HepG2 (cell line): ENCODE measurements around the gene DHX32. TPM values are rescaled to one million over a fixed set of nuclear protein-coding genes. Genes with fewer than 3 reads are reported as not detected.
A peak's percentile ranks its signal among the peaks of the same experiment; 100 is the strongest.

ENCODE experiments used
- ERF ChIP-seq: IDR thresholded peaks from 2 replicates; pipeline ENCODE4 v1.6.1; 2018; ENCODE audit warnings: missing biosample characterization, missing genetic modification reagents
- FOXA1 ChIP-seq, 2 experiments: fragments of 450-650 bp in 1 of 2; sonication (generic) in 1 of 2; formaldehyde crosslinking in 1 of 2; IDR thresholded peaks; 2 replicates each; pipeline versions ENCODE4 v1.4.0 to v1.6.1; 2016 to 2020; ENCODE audit warnings: missing genetic modification reagents in 1 of 2
- FOXK1 ChIP-seq: sonication (generic); formaldehyde crosslinking; IDR thresholded peaks from 2 replicates; pipeline ENCODE4 v1.4.0; 2020; ENCODE audit warnings: low read depth, missing genetic modification reagents, borderline replicate concordance
- GATAD2A ChIP-seq: IDR thresholded peaks from 2 replicates; pipeline ENCODE4 v1.6.1; 2016
- HDAC2 ChIP-seq: sonication (generic); formaldehyde crosslinking; IDR thresholded peaks from 2 replicates; pipeline ENCODE4 v1.4.0; 2020; ENCODE audit warnings: missing genetic modification reagents
- IRX3 ChIP-seq: sonication (generic); formaldehyde crosslinking; IDR thresholded peaks from 2 replicates; pipeline ENCODE4 v1.8.1; 2023; ENCODE audit warnings: mild to moderate bottlenecking, low read depth, missing genetic modification reagents, borderline replicate concordance
- NFATC3 ChIP-seq: sonication (generic); formaldehyde crosslinking; IDR thresholded peaks from 2 replicates; pipeline ENCODE4 v1.5.1; 2020; ENCODE audit warnings: mild to moderate bottlenecking, missing genetic modification reagents
- NFIC ChIP-seq: IDR thresholded peaks from 2 replicates; pipeline ENCODE4 v1.6.1; 2012; ENCODE audit warnings: mild to moderate bottlenecking, low read length, inconsistent platforms
- POLR2A ChIP-seq, 2 experiments: IDR thresholded peaks; 2 replicates each; pipeline ENCODE4 v1.6.1; 2011; ENCODE audit warnings: low read depth in 2 of 2, low read length in 2 of 2, mild to moderate bottlenecking in 1 of 2, moderate library complexity in 1 of 2; ENCODE audit not compliant: insufficient read depth in 1 of 2
- POLR2G ChIP-seq: fragments of 200-400 bp; formaldehyde crosslinking; IDR thresholded peaks from 2 replicates; pipeline ENCODE4 v1.6.1; 2018; ENCODE audit warnings: mild to moderate bottlenecking, low read depth, low read length, moderate library complexity
- SIX1 ChIP-seq: sonication (generic); formaldehyde crosslinking; IDR thresholded peaks from 2 replicates; pipeline ENCODE4 v1.4.0; 2020; ENCODE audit warnings: missing genetic modification reagents, borderline replicate concordance
- TRIM24 ChIP-seq: sonication (generic); formaldehyde crosslinking; IDR thresholded peaks from 2 replicates; pipeline ENCODE4 v1.8.0; 2022; ENCODE audit warnings: mild to moderate bottlenecking, missing genetic modification reagents
- ZFAT ChIP-seq: sonication (generic); formaldehyde crosslinking; conservative IDR thresholded peaks from 2 replicates; pipeline ENCODE4 v1.8.1; 2023; ENCODE audit warnings: missing genetic modification reagents, inconsistent platforms
- ZFP62 ChIP-seq: sonication (generic); formaldehyde crosslinking; IDR thresholded peaks from 2 replicates; pipeline ENCODE4 v1.4.0; 2020; ENCODE audit warnings: missing genetic modification reagents
- ZMYM4 ChIP-seq: sonication (generic); formaldehyde crosslinking; IDR thresholded peaks from 2 replicates; pipeline ENCODE4 v1.8.1; 2023; ENCODE audit warnings: mild to moderate bottlenecking, missing genetic modification reagents
- ZNF367 ChIP-seq: sonication (generic); formaldehyde crosslinking; IDR thresholded peaks from 2 replicates; pipeline ENCODE4 v1.4.0; 2020; ENCODE audit warnings: missing genetic modification reagents, borderline replicate concordance
- ZNF557 ChIP-seq: sonication (generic); formaldehyde crosslinking; IDR thresholded peaks from 2 replicates; pipeline ENCODE4 v1.4.0; 2020; ENCODE audit warnings: missing genetic modification reagents
- ZNF567 ChIP-seq: sonication (generic); formaldehyde crosslinking; IDR thresholded peaks from 2 replicates; pipeline ENCODE4 v1.8.1; 2023; ENCODE audit warnings: mild to moderate bottlenecking, missing genetic modification reagents, borderline replicate concordance
- ZNF576 ChIP-seq: sonication (generic); formaldehyde crosslinking; IDR thresholded peaks from 2 replicates; pipeline ENCODE4 v1.4.0; 2020; ENCODE audit warnings: mild to moderate bottlenecking, missing genetic modification reagents
- ZNF629 ChIP-seq: sonication (generic); formaldehyde crosslinking; conservative IDR thresholded peaks from 2 replicates; pipeline ENCODE4 v1.5.0; 2020; ENCODE audit warnings: missing genetic modification reagents
- ZSCAN29 ChIP-seq: sonication (generic); formaldehyde crosslinking; conservative IDR thresholded peaks from 2 replicates; pipeline ENCODE4 v1.4.0; 2020; ENCODE audit warnings: mild to moderate bottlenecking, missing genetic modification reagents
- polyA plus RNA-seq, 8 experiments: library from polyadenylated mRNA; depleted of rRNA in 3 of 8; stranded (reverse) in 7 of 8; unstranded in 1 of 8; fragments of >200 nt; fragmentation: Illumina TruSeq in 4 of 8; extraction: Trizol in 4 of 8; gene quantifications; 2 replicates each; pipeline versions ENCODE4 v1.2.1 to v1.2.3, GENCODE V29; 2011 to 2016; ENCODE audit warnings: low read depth in 4 of 8, missing spikeins in 1 of 8, mixed read lengths in 1 of 8; ENCODE audit not compliant: insufficient read depth in 1 of 8
- total RNA-seq, 5 experiments: library from RNA; depleted of rRNA; stranded (reverse); fragments of >200 nt; fragmentation: Illumina TruSeq; extraction: Trizol; gene quantifications; 2 replicates each; pipeline ENCODE4 v1.2.3, GENCODE V29; 2016; ENCODE audit warnings: low read depth in 1 of 5
- TF ChIP-seq, protein P1 (sequence below): sonication (generic); formaldehyde crosslinking; IDR thresholded peaks from 2 replicates; pipeline ENCODE4 v1.4.0; 2020; ENCODE audit warnings: low read depth, mild to moderate bottlenecking, missing genetic modification reagents
- TF ChIP-seq, protein P2 (sequence below): sonication (generic); formaldehyde crosslinking; IDR thresholded peaks from 2 replicates; pipeline ENCODE4 v1.8.1; 2023; ENCODE audit warnings: mild to moderate bottlenecking, missing genetic modification reagents
- TF ChIP-seq, protein P3 (sequence below): sonication (generic); formaldehyde crosslinking; IDR thresholded peaks from 2 replicates; pipeline ENCODE4 v1.4.0; 2020; ENCODE audit warnings: missing genetic modification reagents
- TF ChIP-seq, protein P4 (sequence below): sonication (generic); formaldehyde crosslinking; IDR thresholded peaks from 2 replicates; pipeline ENCODE4 v1.4.0; 2020; ENCODE audit warnings: missing genetic modification reagents, low read depth, mild to moderate bottlenecking, borderline replicate concordance

DHX32 gene
- total and polyA plus RNA-seq, 2 of the 13 experiments (the other 11 are each of a cell fraction or from before 2014, with no cell fraction given) = 15.5 to 16.5 TPM

DNA sequence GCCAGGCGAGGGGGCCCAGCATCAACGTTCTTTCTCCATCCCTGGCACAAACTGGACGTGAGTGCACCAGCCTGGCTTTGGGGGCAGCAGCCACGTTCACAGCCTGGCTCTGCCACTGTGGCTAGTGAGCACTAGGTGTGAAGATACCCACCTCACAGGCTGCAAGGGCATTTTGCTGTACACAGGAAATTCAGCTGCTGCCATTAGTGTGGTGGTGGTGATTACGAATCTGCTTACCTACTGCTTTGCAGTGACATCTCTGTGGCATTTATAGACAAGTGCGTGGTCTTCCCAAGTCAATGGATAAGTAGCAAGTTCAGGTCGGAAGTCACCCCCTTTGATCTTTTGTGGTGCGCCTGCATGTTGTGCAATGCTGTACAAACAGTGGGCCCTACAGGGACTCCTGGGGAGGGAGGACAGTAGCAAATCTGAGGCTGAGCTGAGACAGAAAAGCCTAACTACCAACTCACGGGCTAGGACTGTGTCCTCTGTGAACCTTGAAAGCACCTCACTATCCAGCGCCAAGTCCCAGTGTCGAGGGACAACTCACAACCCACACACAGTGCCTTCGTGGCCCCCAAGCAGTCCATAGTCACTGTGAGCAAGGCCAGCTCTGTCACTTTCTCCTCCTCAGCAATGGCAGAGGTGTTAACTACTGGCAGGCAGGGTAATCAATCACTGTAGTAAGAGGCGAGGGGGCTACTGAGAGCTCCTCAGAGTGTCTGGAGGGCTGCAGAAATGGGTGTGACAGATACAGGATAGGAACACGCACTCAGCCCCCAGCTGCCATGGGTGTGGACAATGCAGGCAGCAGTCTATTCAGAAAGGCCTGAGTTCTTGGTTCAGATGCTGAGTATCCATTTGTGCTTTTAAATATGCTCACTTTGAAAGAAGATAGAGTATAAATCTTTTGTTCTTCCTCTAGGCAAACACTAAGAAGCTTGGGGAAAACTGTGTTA lies 88.5 kb downstream of the DHX32 start (continued):
- TF ChIP-seq ZNF629 (CRISPR knock-in tag) (no peak; the same call in 1 of the 2 replicates), ZNF367 (CRISPR knock-in tag) (no peak), ZNF567 (peak; percentile 91; the same call in 1 of the 2 replicates), IRX3 (CRISPR knock-in tag) (0 out of 2 replicates have a peak, but pooled peaks have one; percentile 65), NFIC (peak; percentile 52; the same call in 1 of the 2 replicates), POLR2A (IDR thresholded peaks at IDR 0.05; ENCODE audit: insufficient read depth in 1 of 2, low read depth in 2 of 2, low read length in 2 of 2) (no peak), FOXK1 (CRISPR knock-in tag) (peak; percentile 88; the same call in 1 of the 2 replicates), ZFP62 (CRISPR knock-in tag) (no peak), TRIM24 (CRISPR knock-in tag) (peak; percentile 85), ZFAT (CRISPR knock-in tag) (peak; percentile 99), ERF (CRISPR knock-in tag) (peak; percentile 95), ZMYM4 (CRISPR knock-in tag) (peak; percentile 96), NFATC3 (no peak), HDAC2 (CRISPR knock-in tag) (peak; percentile 97), POLR2G (no peak), ZNF557 (peak; percentile 75; the same call in 1 of the 2 replicates), ZNF576 (no peak), SIX1 (CRISPR knock-in tag) (peak; percentile 72), GATAD2A (CRISPR knock-in tag) (peak; percentile 98), ZSCAN29 (CRISPR knock-in tag) (peak; percentile 68; the same call in 1 of the 2 replicates), FOXA1 (IDR thresholded peaks at IDR 0.05) (no peak), FOXA1 (CRISPR knock-in tag; IDR thresholded peaks at IDR 0.05) (peak; percentile 98)
- TF ChIP-seq, protein P1, sequence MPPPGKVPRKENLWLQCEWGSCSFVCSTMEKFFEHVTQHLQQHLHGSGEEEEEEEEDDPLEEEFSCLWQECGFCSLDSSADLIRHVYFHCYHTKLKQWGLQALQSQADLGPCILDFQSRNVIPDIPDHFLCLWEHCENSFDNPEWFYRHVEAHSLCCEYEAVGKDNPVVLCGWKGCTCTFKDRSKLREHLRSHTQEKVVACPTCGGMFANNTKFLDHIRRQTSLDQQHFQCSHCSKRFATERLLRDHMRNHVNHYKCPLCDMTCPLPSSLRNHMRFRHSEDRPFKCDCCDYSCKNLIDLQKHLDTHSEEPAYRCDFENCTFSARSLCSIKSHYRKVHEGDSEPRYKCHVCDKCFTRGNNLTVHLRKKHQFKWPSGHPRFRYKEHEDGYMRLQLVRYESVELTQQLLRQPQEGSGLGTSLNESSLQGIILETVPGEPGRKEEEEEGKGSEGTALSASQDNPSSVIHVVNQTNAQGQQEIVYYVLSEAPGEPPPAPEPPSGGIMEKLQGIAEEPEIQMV (CRISPR knock-in tag) = peak; percentile 82; the same call in 1 of the 2 replicates
- TF ChIP-seq, protein P2, sequence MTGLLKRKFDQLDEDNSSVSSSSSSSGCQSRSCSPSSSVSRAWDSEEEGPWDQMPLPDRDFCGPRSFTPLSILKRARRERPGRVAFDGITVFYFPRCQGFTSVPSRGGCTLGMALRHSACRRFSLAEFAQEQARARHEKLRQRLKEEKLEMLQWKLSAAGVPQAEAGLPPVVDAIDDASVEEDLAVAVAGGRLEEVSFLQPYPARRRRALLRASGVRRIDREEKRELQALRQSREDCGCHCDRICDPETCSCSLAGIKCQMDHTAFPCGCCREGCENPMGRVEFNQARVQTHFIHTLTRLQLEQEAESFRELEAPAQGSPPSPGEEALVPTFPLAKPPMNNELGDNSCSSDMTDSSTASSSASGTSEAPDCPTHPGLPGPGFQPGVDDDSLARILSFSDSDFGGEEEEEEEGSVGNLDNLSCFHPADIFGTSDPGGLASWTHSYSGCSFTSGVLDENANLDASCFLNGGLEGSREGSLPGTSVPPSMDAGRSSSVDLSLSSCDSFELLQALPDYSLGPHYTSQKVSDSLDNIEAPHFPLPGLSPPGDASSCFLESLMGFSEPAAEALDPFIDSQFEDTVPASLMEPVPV = 0 out of 2 replicates have a peak, but pooled peaks have one; percentile 47
- TF ChIP-seq, protein P3, sequence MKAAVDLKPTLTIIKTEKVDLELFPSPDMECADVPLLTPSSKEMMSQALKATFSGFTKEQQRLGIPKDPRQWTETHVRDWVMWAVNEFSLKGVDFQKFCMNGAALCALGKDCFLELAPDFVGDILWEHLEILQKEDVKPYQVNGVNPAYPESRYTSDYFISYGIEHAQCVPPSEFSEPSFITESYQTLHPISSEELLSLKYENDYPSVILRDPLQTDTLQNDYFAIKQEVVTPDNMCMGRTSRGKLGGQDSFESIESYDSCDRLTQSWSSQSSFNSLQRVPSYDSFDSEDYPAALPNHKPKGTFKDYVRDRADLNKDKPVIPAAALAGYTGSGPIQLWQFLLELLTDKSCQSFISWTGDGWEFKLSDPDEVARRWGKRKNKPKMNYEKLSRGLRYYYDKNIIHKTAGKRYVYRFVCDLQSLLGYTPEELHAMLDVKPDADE (CRISPR knock-in tag) = no peak
- TF ChIP-seq, protein P4, sequence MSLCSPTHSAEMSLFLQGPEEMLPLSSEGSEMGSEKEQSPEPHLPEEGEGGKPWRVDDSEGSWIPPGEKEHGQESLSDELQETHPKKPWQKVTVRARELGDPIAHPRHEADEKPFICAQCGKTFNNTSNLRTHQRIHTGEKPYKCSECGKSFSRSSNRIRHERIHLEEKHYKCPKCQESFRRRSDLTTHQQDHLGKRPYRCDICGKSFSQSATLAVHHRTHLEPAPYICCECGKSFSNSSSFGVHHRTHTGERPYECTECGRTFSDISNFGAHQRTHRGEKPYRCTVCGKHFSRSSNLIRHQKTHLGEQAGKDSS (CRISPR knock-in tag) = peak; percentile 63; the same call in 1 of the 2 replicates
